ENCODE data around the gene RPN2. TPM values are rescaled to one million over a fixed set of nuclear protein-coding genes. Genes with fewer than 3 reads are reported as not detected.

Gene RPN2
- total RNA-seq, 8 experiments from 2014 or later, result 94.2 to 354 (median 152) TPM

DNA sequence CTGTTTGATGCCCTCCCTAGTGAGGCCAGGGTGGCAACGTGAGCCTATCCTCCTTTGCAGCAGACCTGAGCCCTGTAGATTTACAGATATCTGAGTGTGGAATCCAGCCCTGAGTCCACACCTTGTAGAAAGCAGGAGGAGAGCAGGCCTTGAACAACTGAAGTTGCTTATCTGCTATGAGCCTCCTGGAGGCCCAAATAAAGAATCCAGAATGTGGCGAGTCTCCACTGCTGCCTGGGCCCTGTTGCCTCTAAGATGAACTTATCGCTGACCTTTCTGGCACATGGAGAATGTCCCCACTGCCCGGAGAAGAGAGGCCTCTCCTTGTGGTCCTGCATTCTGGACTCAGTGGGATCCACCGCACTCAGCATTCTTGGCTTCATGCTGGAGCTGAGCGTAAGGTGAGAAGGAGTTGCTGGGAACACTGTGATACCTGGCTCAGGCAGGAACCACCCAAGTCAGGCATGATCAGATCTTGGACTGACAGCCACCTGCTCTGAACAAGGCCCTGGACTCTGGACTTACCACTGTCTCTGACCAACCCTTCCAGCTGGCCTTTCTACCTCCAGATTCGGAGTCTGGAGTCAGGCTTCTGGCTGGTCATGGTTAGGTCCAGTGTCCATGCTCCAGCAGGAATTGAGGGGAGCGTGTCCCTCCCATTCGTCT is 104.5 kb downstream of the RPN2 start:
- Histone ChIP-seq H3K4me3 (no peak overlapping the region), H3K4me1 (replicated peaks in 1 of 2) (peaks cover 7 to 8% of the 10 kb centered on the region in 2 donors), H3K27ac (no peak overlapping the region)
- 50 to 100% (median 84%) methylated on average over 1 to 8 of the region's 9 CpGs; no CpG with 5 or more reads in 1 of the 10 experiments for WGBS, 10 experiments
- no peak for ATAC-seq (replicated peaks in 6 of 8)
- in situ Hi-C loops (cut with MboI; ENCODE audit: low pct_unique_long_range_greater_than_20kb in 2 of 9, low sequenced_read_pairs in 9 of 9, unreplicated experiment in 9 of 9), result loop anchor here in 3 of 9 experiments (10.0 to 25.0 kb wide), 3 partner anchors 101 to 251 kb away; no protein-coding TSS in a partner anchor

DNA sequence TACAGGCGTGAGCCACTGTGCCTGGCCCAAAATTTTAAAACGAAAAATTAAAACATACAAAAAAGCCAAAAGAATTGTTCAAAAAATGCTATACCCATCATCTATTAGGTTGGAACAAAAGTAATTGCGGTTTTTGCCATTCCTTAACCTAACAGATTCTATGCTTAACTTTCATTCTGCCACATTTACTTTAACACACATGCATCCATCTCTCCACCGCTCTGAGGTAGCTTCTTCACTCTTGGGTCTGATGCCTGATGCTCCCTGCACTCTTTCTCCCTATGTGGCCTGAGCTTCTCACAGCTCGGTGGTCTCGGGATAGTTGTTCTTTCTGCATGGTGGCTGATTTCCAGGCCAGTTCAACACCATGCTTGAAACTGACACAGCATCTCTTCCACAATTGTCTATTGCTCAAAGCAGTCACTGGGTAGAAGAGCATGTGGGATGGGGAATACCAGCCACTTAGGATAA is 105.6 kb downstream of the RPN2 start:
- in situ Hi-C loops (cut with MboI; ENCODE audit: low pct_unique_long_range_greater_than_20kb in 2 of 9, low sequenced_read_pairs in 9 of 9, unreplicated experiment in 9 of 9), result loop anchor here in 3 of 9 experiments (10.0 to 25.0 kb wide), 3 partner anchors 100 to 250 kb away; no protein-coding TSS in a partner anchor
- 54 to 100% (median 87%) methylated on average over 1 to 5 of the region's 6 CpGs; no CpG with 5 or more reads in 1 of the 10 experiments for WGBS, 10 experiments
- no peak overlapping the region for H3K27ac ChIP-seq
- peaks cover 8 to 9% of the 10 kb centered on the region in 2 donors for H3K4me1 ChIP-seq (replicated peaks in 1 of 2)
- no peak overlapping the region for H3K4me3 ChIP-seq
- ATAC-seq (replicated peaks in 6 of 8), result no peak

GRCh38 chr20:37285664-37286374 is 106.7 kb downstream of the RPN2 start:
- Histone ChIP-seq H3K27ac (no peak overlapping the region), H3K4me1 (replicated peaks in 1 of 2) (peaks cover 9 to 13% of the 10 kb centered on the region in 2 donors), H3K4me3 (no peak overlapping the region)
- WGBS, 10 experiments, result 47 to 100% (median 68%) methylated on average over 2 to 5 of the region's 12 CpGs
- no peak for ATAC-seq (replicated peaks in 6 of 8)
- in situ Hi-C loops (cut with MboI; ENCODE audit: low pct_unique_long_range_greater_than_20kb in 2 of 9, low sequenced_read_pairs in 9 of 9, unreplicated experiment in 9 of 9), result loop anchor here in 3 of 9 experiments (10.0 to 25.0 kb wide), 3 partner anchors 99 to 249 kb away; no protein-coding TSS in a partner anchor

- 67 to 100% (median 81%) methylated on average over 1 to 4 of the region's 4 CpGs; no CpG with 5 or more reads in 2 of the 10 experiments for WGBS, 10 experiments
- in situ Hi-C loops (cut with MboI; ENCODE audit: low pct_unique_long_range_greater_than_20kb in 2 of 9, low sequenced_read_pairs in 9 of 9, unreplicated experiment in 9 of 9), result loop anchor here in 3 of 9 experiments (10.0 to 25.0 kb wide), 3 partner anchors 97 to 247 kb away; no protein-coding TSS in a partner anchor
- H3K4me3 ChIP-seq, result no peak overlapping the region
- H3K4me1 ChIP-seq (replicated peaks in 1 of 2), result peaks cover 7 to 10% of the 10 kb centered on the region in 2 donors
- no peak for ATAC-seq (replicated peaks in 6 of 8)
- H3K27ac ChIP-seq, result no peak overlapping the region
These were observed 109.0 kb downstream of the RPN2 start for GRCh38 chr20:37288091-37288490.

GRCh38 chr20:37290158-37290810 is 111.2 kb downstream of the RPN2 start:
- WGBS, 10 experiments, result 16 to 66% (median 50%) methylated on average over 2 to 19 of the region's 21 CpGs
- Histone ChIP-seq H3K27ac (peak overlapping the region; percentile 76 to 86), H3K4me1 (replicated peaks in 1 of 2) (peaks cover 7 to 15% of the 10 kb centered on the region in 2 donors), H3K4me3 (peak overlapping the region; percentile 51 to 94 (median 71))
- no peak for ATAC-seq (replicated peaks in 6 of 8)
- in situ Hi-C loops (cut with MboI; ENCODE audit: low pct_unique_long_range_greater_than_20kb in 2 of 9, low sequenced_read_pairs in 9 of 9, unreplicated experiment in 9 of 9), result loop anchor here in 1 of 9 experiments (25.0 kb wide), 1 partner anchor 97 kb away; no protein-coding TSS in a partner anchor

Other genes starting within 250 kb of the RPN2 start
- gene SAMHD1, start 227.6 kb upstream of the RPN2 start, total RNA-seq, result 10 to 100 TPM in 3 of 8 experiments, 1 to 10 TPM in 5; 5.9 to 51.8 (median 9.5) TPM
- gene RBL1, start 83.3 kb upstream of the RPN2 start, total RNA-seq, result 10 to 100 TPM in 1 of 8 experiments, 1 to 10 TPM in 7; 1.1 to 11.4 (median 5.0) TPM
- 1 to 10 TPM; 2.9 to 7.6 (median 4.9) TPM for gene MROH8, start 218 bp downstream of the RPN2 start, total RNA-seq
- gene GHRH, start 82.5 kb downstream of the RPN2 start, total RNA-seq, result not detected
- 10 to 100 TPM; 14.3 to 36.9 (median 26.3) TPM for gene MANBAL, start 110.3 kb downstream of the RPN2 start, total RNA-seq
- 10 to 100 TPM; 13.5 to 31.4 (median 17.7) TPM for gene SRC, start 166.8 kb downstream of the RPN2 start, total RNA-seq

All from motor neuron (in vitro differentiated cells).